HL-60/S4 treated with retinoic acid at 250 ng/mL for 4 days and 3 days (cell line): ENCODE results near the gene HSPA1B.

ENCODE experiments used
- in situ Hi-C: fragments of 300-500 bp; cut with MboI; formaldehyde crosslinking; loops from 2 replicates; pipeline ENCODE4 v1.7.0; 2022; ENCODE audit warnings: low sequenced_read_pairs

The HSPA1B gene

DNA sequence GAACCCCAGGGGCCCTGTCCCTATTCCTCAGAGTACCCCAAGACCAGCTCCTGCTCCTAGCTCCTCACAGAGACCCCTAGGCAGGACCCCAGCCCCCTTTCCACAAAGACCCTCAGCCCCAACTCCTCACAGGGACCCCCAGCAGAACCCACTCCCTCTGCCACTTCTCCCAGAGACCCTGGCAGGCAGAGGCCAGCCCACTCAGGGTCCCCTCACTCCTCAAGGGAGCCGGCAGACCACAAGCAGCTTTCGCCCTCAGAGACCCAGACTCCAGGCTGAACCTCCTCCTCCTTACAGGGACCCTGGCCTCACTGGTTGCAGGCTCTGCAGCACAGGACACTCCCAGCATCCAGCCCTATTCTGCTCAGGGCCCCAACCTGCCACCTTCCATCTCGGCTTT is 50.7 kb downstream of the HSPA1B start:
- in situ Hi-C loops = no loop called here

- in situ Hi-C loops = no loop called here
Observed at GRCh38 chr6:31878726-31879125, 51.2 kb downstream of the HSPA1B start, which contains the start of gene SLC44A4. Gene SLC44A4 (minus strand): TSS chr6:31878997. CDS start chr6:31878980, 17 bp downstream.

GRCh38 chr6:31879143-31879542 is 51.6 kb downstream of the HSPA1B start:
- in situ Hi-C loops = no loop called here
